ENCODE measurements around the gene UBA3.

DNA sequence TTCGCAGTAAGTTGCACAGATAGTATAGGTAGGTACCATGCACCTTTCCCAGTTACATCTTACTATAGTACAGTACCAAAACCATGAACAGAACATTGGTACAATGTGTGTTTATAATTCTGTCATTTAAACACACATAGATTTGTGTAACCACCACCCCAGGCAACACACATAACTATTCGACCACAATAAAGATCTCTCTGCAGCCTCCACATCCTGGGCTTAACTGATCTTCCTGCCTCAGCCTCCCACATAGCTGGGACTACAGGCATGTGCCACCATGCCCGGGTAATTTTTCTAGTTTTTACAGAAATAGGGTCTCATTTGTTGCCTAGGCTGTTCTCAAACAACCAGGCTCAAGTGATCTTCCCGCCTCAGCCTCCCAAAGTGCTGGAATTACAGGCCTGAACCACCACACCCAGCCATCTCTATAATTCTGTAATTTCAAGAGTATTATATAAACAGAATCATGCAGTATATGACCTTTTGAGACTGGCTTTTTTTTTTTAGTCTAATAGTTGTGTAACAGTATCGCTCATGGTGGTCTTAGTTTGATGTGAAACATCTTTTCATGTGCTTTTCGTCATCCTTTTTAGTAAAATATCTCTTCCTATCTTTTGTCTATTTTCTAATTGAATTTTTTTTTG is 14.7 kb downstream of the UBA3 start:
- TF ChIP-seq, protein P1, sequence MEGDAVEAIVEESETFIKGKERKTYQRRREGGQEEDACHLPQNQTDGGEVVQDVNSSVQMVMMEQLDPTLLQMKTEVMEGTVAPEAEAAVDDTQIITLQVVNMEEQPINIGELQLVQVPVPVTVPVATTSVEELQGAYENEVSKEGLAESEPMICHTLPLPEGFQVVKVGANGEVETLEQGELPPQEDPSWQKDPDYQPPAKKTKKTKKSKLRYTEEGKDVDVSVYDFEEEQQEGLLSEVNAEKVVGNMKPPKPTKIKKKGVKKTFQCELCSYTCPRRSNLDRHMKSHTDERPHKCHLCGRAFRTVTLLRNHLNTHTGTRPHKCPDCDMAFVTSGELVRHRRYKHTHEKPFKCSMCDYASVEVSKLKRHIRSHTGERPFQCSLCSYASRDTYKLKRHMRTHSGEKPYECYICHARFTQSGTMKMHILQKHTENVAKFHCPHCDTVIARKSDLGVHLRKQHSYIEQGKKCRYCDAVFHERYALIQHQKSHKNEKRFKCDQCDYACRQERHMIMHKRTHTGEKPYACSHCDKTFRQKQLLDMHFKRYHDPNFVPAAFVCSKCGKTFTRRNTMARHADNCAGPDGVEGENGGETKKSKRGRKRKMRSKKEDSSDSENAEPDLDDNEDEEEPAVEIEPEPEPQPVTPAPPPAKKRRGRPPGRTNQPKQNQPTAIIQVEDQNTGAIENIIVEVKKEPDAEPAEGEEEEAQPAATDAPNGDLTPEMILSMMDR (IDR thresholded peaks at IDR 0.05): no peak
- TF ChIP-seq POLR2A (IDR thresholded peaks at IDR 0.05): no peak
